Measurements from ENCODE around the gene ACRBP. TPM values are rescaled to one million over a fixed set of nuclear protein-coding genes. Genes with fewer than 3 reads are reported as not detected.
"Not testable (repeated sequence)": the region's sequence is repeated elsewhere in the genome, so short reads cannot be mapped to it uniquely, and the experiment has no call there.

ACRBP gene
- total RNA-seq, 1 experiment from 2014 or later, result 0.37 TPM

DNA sequence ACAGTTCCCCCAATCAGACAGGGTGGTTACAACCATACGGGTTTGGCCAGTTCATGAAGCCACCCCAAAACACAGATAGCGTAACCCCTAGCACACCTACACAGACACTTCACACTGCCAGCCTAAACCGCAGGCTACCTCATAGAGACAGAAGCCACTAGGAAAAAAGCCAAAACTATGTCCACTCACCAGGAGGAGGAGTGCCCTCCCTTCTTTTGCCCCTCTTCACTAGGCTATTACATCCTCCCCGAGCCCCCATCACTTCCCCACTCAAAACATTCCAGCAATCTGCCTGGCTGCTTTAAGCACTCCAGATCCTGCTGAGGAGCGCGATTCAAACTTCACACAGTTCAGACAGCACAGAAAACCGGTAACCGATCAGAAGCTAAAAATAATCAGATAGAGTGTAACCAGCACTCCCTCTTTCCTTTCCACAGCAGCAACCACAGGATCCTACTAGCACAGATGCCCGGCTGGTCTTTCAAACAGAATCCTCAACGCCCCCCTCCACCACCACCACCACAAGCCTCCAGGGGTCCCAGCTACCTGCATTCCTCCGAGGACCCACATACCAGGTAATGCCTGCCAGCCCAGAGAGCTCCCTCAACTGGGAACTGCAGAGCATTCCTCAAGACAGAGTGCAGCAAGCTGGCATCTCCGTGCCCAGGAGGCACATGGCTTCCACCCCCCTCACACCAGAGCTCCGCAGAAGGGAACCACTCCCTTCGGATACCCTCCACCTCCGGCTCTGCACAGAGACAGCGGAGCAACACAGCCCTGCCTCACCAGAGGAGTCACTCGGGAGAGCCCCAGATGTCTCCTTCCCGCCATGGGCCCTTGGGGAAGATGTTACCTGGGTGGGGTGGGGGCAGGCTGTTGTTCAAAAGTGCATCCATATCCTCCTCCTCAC is 41.6 kb downstream of the ACRBP start:
- DNase-seq (ENCODE audit: low read depth, low spot score), result no peak
- in situ Hi-C loops (cut with HindIII; ENCODE audit: low pct_unique_long_range_greater_than_20kb, low sequenced_read_pairs), result no loop called here

DNA sequence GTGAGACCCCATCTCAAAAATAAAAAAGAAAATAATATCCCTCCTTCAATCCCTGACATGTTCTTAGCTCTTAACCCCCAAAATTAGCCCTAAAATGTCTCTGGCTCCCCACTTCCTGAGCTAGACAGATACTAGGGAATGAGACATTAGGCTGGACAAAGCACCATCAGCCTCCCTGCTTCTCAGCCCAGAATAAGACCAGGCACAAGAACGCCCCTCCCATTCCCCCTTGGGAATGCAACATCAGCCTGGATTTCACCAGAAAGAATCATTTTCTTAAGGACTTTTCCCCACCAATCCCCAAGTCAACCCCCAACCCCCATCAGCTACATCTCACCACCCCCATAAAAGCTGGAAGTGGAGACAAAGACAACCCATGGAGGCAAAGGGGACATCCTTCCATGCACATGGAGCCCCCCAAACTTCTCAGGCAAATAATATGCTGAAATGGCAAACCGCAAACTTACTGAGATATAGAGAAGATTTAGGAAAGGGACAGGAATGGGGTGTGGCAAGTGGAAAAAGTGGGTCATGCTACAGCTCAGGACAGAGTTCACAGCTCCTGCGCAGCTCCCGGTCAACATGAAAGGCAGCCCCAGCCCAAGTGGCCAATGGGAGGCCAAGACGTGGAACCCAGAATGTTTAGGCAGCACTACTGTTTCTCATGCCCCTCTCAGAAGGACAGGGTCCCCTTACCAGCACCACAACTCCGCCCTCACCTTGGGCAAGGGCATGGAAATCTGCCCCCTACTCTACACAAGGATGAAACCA is 42.8 kb downstream of the ACRBP start:
- in situ Hi-C loops (cut with HindIII; ENCODE audit: low pct_unique_long_range_greater_than_20kb, low sequenced_read_pairs), result no loop called here
- DNase-seq (ENCODE audit: low read depth, low spot score), result no peak

DNA sequence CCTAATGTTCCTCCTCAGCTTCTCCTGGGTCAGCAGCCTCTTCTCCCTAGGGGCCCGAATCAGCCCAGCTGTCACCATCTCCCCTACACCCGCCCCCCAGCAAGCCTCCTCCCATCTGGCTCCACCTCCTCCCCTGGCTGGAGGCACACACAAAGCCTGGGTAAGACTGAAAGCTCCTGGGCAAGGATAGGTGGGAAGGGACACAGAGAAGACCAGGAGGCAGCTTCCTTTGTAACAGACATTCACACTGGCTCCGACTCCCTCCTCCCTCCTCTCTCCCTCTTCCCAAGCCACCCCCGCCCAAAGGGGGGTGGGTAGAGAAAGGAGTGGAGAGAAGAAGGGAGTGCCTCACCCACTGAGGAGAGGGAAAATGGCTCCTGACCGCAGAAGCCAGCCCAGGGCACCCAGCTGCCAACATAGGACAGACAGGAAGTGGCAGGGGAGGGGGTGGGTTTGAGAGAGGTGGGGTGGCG is 44.1 kb downstream of the ACRBP start:
- in situ Hi-C loops (cut with HindIII; ENCODE audit: low pct_unique_long_range_greater_than_20kb, low sequenced_read_pairs), result no loop called here
- DNase-seq (ENCODE audit: low read depth, low spot score), result peak; percentile 39

DNA sequence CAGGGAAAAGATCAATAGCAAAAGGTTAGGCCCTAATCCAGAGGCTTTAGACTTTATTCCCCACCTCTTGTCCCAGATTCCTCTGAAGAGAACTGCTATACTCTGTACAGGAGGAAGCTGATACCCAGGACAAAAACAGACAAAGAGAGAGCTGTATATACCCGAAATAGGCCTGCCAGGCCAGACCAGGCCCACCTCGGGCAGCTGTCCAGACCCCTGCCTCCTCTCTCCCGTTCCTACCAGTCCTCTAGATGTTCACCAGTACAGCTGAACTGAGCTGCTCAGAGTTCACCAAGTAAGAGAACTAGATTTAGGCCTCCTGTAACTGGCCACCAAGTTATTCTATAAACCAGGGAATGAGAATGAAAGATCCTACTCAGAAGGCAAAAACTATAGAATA is 44.7 kb downstream of the ACRBP start:
- in situ Hi-C loops (cut with HindIII; ENCODE audit: low pct_unique_long_range_greater_than_20kb, low sequenced_read_pairs), result no loop called here
- no peak for DNase-seq (ENCODE audit: low read depth, low spot score)

DNA sequence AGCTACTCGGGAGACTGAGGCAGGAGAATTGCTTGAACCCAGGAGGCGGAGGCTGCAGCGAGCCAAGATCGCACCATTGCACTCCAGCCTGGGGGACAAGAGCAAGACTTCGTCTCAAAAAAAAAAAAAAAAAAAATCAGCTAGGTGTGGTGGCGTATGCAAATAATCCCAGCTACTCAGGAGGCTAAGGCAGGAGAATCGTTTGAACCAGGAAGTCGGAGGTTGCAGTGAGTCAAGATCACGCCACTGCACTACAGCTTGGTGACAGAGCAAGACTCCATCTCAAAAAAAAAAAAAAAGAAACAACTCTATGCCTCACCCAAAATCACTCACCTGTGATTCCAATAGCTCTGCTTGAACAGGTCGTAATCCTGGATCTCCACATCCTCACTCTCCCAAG is 51.6 kb downstream of the ACRBP start:
- DNase-seq (ENCODE audit: low read depth, low spot score); in situ Hi-C loops (cut with HindIII; ENCODE audit: low pct_unique_long_range_greater_than_20kb, low sequenced_read_pairs): not testable (repeated sequence)

DNA sequence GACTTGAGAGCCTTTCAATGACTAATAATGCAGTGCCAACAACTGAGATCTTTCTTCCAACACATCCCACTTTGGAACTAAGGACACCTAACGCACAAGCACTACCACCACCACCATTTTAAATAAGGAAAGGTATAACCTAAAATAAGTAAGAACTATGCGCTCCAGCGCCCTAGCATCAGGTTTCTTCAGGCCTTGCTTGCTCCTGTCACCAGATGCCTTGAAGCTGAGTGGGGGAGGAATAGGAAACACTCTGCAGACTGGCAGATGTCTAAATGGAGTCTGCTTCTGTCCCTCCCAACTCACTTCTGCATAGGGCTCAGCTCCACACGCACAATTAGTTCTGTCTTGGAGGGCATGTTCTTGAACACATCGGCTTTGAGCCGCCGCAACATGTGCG is 55.1 kb downstream of the ACRBP start:
- no peak for DNase-seq (ENCODE audit: low read depth, low spot score)
- in situ Hi-C loops (cut with HindIII; ENCODE audit: low pct_unique_long_range_greater_than_20kb, low sequenced_read_pairs), result no loop called here

Other genes with a start within 250 kb of the ACRBP start
- gene CD27, start 202.5 kb downstream of the ACRBP start, total RNA-seq (2014; rRNA removed; shearing (Covaris generic)), result not detected in 2 replicates
- gene TAPBPL, start 195.4 kb downstream of the ACRBP start, total RNA-seq (2014; rRNA removed; shearing (Covaris generic)), result 24.1 and 31.2 TPM in 2 replicates
- 0.59 and 2.7 TPM in 2 replicates for gene VAMP1, start 176.8 kb downstream of the ACRBP start, total RNA-seq (2014; rRNA removed; shearing (Covaris generic))
- 252 and 261 TPM in 2 replicates for gene MRPL51, start 154.2 kb downstream of the ACRBP start, total RNA-seq (2014; rRNA removed; shearing (Covaris generic))
- gene NCAPD2, start 153.3 kb downstream of the ACRBP start, total RNA-seq (2014; rRNA removed; shearing (Covaris generic)), result 53.5 and 56.4 TPM in 2 replicates
- 9,488 and 9,829 TPM in 2 replicates for gene GAPDH, start 112.9 kb downstream of the ACRBP start, total RNA-seq (2014; rRNA removed; shearing (Covaris generic))
- gene IFFO1, start 91.4 kb downstream of the ACRBP start, total RNA-seq (2014; rRNA removed; shearing (Covaris generic)), result 6.2 and 7.5 TPM in 2 replicates
- gene NOP2, start 79.1 kb downstream of the ACRBP start, total RNA-seq (2014; rRNA removed; shearing (Covaris generic)), result 63.6 and 77.1 TPM in 2 replicates
- gene CHD4, start 40.1 kb downstream of the ACRBP start, total RNA-seq (2014; rRNA removed; shearing (Covaris generic)), result 154 TPM in 2 replicates
- 0.11 TPM in 1 of 2 replicates, not detected in the other for gene LPAR5, start 11.5 kb downstream of the ACRBP start, total RNA-seq (2014; rRNA removed; shearing (Covaris generic))
- gene ING4, start 15.7 kb upstream of the ACRBP start, total RNA-seq (2014; rRNA removed; shearing (Covaris generic)), result 23.6 and 24.4 TPM in 2 replicates
- 20.9 and 24.4 TPM in 2 replicates for gene ZNF384, start 41.9 kb upstream of the ACRBP start, total RNA-seq (2014; rRNA removed; shearing (Covaris generic))
- gene PIANP, start 53.4 kb upstream of the ACRBP start, total RNA-seq (2014; rRNA removed; shearing (Covaris generic)), result not detected in 2 replicates
- 122 and 133 TPM in 2 replicates for gene COPS7A, start 76.6 kb upstream of the ACRBP start, total RNA-seq (2014; rRNA removed; shearing (Covaris generic))
- 134 TPM in 2 replicates for gene MLF2, start 105.7 kb upstream of the ACRBP start, total RNA-seq (2014; rRNA removed; shearing (Covaris generic))
- gene PTMS, start 118.9 kb upstream of the ACRBP start, total RNA-seq (2014; rRNA removed; shearing (Covaris generic)), result 88.9 and 92.6 TPM in 2 replicates
- 0.13 TPM in 1 of 2 replicates, not detected in the other for gene LAG3, start 125.1 kb upstream of the ACRBP start, total RNA-seq (2014; rRNA removed; shearing (Covaris generic))
- gene CD4, start 142.1 kb upstream of the ACRBP start, total RNA-seq (2014; rRNA removed; shearing (Covaris generic)), result 0.05 TPM in 1 of 2 replicates, not detected in the other
- gene GPR162, start 174.4 kb upstream of the ACRBP start, total RNA-seq (2014; rRNA removed; shearing (Covaris generic)), result 0.08 and 1.5 TPM in 2 replicates
- 10.3 and 10.8 TPM in 2 replicates for gene P3H3, start 181.0 kb upstream of the ACRBP start, total RNA-seq (2014; rRNA removed; shearing (Covaris generic))
- 0.08 TPM in 1 of 2 replicates, not detected in the other for gene GNB3, start 193.5 kb upstream of the ACRBP start, total RNA-seq (2014; rRNA removed; shearing (Covaris generic))
- gene CDCA3, start 203.9 kb upstream of the ACRBP start, total RNA-seq (2014; rRNA removed; shearing (Covaris generic)), result 47.1 and 52.3 TPM in 2 replicates
- 87.9 and 92.6 TPM in 2 replicates for gene USP5, start 204.7 kb upstream of the ACRBP start, total RNA-seq (2014; rRNA removed; shearing (Covaris generic))
- 1,835 and 2,004 TPM in 2 replicates for gene TPI1, start 220.1 kb upstream of the ACRBP start, total RNA-seq (2014; rRNA removed; shearing (Covaris generic))
- 6.4 and 8.3 TPM in 2 replicates for gene SPSB2, start 225.9 kb upstream of the ACRBP start, total RNA-seq (2014; rRNA removed; shearing (Covaris generic))

Measured in SK-MEL-5 (cell line).